Transverse colon (tissue), 3 donors: ENCODE data around the gene KRT1.

Experiments
- CTCF ChIP-seq, 5 experiments: fragments of 200-600 bp in 3 of 5; fragments of 450-650 bp in 2 of 5; sonication (generic) in 3 of 5; IDR thresholded peaks; 1 replicate in 2 of 5; 2 replicates in 3 of 5; pipeline ENCODE4 v1.5.1; 2016 to 2017; ENCODE audit warnings: antibody characterized with exemption in 5 of 5, inconsistent platforms in 3 of 5, mild to moderate bottlenecking in 2 of 5, moderate library complexity in 1 of 5
- EP300 ChIP-seq: sonication (generic); formaldehyde crosslinking; IDR thresholded peaks from one replicate; pipeline ENCODE4 v1.6.1; 2017; ENCODE audit warnings: antibody characterized with exemption, low read depth
- POLR2A ChIP-seq: fragments of 450-650 bp; IDR thresholded peaks from one replicate; pipeline ENCODE4 v1.6.1; 2016; ENCODE audit warnings: antibody characterized with exemption, mild to moderate bottlenecking, moderate library complexity

- TF ChIP-seq CTCF (IDR thresholded peaks at IDR 0.05) (no peak), EP300 (no peak), POLR2A (no peak)
These were observed 5.2 kb upstream of the KRT1 start for GRCh38 chr12:52685406-52685890.
